HepG2 (cell line): ENCODE results near the gene C2CD3. TPM values are rescaled to one million over a fixed set of nuclear protein-coding genes. Genes with fewer than 3 reads are reported as not detected.

Source experiments
- ATAC-seq: fragments of 200-7000 bp; cut with Tn5 transposase; 3 replicates; pipeline ENCODE4 v1.9.1; 2020; ENCODE audit warnings: mild to moderate bottlenecking, moderate library complexity
- BruUV-seq: library from RNA; stranded (reverse); fragments of 400-500 nt; replicated peaks from 2 replicates; lab custom pipeline; 2021; lab: Mats Ljungman, UMichigan
- CTCF ChIA-PET: fragments of 300-600 bp; formaldehyde crosslinking; extraction: SDS; loops from one replicate; lab custom pipeline; 2021; ENCODE audit warnings: low total read pairs, inconsistent platforms, low intra/inter-chr PET ratio; lab: Yijun Ruan, JAX
- POLR2A ChIA-PET: fragments of 350-600 bp; sonication (Branson Sonifier 250); formaldehyde crosslinking; loops from one replicate; lab custom pipeline; 2020; ENCODE audit warnings: antibody characterized with exemption, inconsistent platforms; lab: Yijun Ruan, JAX
- DNase-seq: peaks from one replicate; pipeline ENCODE4 v3.0.0-alpha.2; 2015; ENCODE audit warnings: low spot score
- FAIRE-seq: peaks from 3 replicates; lab custom pipeline; 2011; peaks lifted over from hg19 to GRCh38; lab: Jason Lieb, UNC
- H2AFZ ChIP-seq: one replicate; pipeline ENCODE4 v1.6.1; 2011; ENCODE audit warnings: low read length, inconsistent platforms
- H3K27ac ChIP-seq: fragments of 300-600 bp; 3 replicates; pipeline ENCODE4 v1.8.0; 2011; ENCODE audit warnings: mixed run types, mild to moderate bottlenecking, mixed read lengths, low read length, inconsistent platforms; ENCODE audit not compliant: insufficient read depth; ENCODE audit errors: extremely low read length
- H3K27me3 ChIP-seq, 2 experiments: fragments of 200-600 bp in 1 of 2; 2 replicates in 1 of 2; 3 replicates in 1 of 2; pipeline versions ENCODE4 v1.6.0 to v1.8.0; 2011; ENCODE audit warnings: low read length in 2 of 2, mild to moderate bottlenecking in 2 of 2, moderate library complexity in 2 of 2, inconsistent platforms in 1 of 2; ENCODE audit not compliant: insufficient read depth in 2 of 2, control insufficient read depth in 1 of 2
- H3K36me3 ChIP-seq, 2 experiments: fragments of 200-600 bp in 1 of 2; replicated peaks in 1 of 2; 2 replicates in 1 of 2; 3 replicates in 1 of 2; pipeline versions ENCODE4 v1.5.1 to v1.8.0; 2011; ENCODE audit warnings: low read length in 2 of 2, inconsistent platforms in 1 of 2; ENCODE audit not compliant: insufficient read depth in 2 of 2, control insufficient read depth in 1 of 2
- H3K4me1 ChIP-seq: 2 replicates; pipeline ENCODE4 v1.5.1; 2012; ENCODE audit warnings: low read length, inconsistent platforms; ENCODE audit not compliant: insufficient read depth
- H3K4me2 ChIP-seq: 2 replicates; pipeline ENCODE4 v1.6.0; 2011; ENCODE audit warnings: low read depth, low read length, inconsistent platforms
- H3K4me3 ChIP-seq, 3 experiments: fragments of 200-600 bp in 1 of 3; sonication (generic), shearing (Covaris generic) in 1 of 3; replicated peaks in 1 of 3; 2 replicates each; pipeline ENCODE4 v1.5.1; 2011 to 2016; ENCODE audit warnings: low read length in 3 of 3, inconsistent platforms in 2 of 3, low read depth in 2 of 3, mild to moderate bottlenecking in 2 of 3, control low read depth in 1 of 3, mixed read lengths in 1 of 3; ENCODE audit not compliant: insufficient read depth in 1 of 3
- H3K79me2 ChIP-seq: one replicate; pipeline ENCODE4 v1.6.1; 2011; ENCODE audit warnings: low read length, inconsistent platforms; ENCODE audit not compliant: insufficient read depth
- H3K9ac ChIP-seq: 2 replicates; pipeline ENCODE4 v1.6.0; 2011; ENCODE audit warnings: mild to moderate bottlenecking, low read depth, low read length, inconsistent platforms; ENCODE audit not compliant: insufficient read depth
- H3K9me3 ChIP-seq: 2 replicates; pipeline ENCODE4 v1.5.1; 2012; ENCODE audit warnings: mild to moderate bottlenecking, low read length
- H4K20me1 ChIP-seq: 2 replicates; pipeline ENCODE4 v1.6.0; 2011; ENCODE audit warnings: inconsistent platforms, mild to moderate bottlenecking, low read length, moderate library complexity; ENCODE audit not compliant: insufficient read depth
- FOXC1 ChIP-seq: sonication (generic); formaldehyde crosslinking; IDR thresholded peaks from 2 replicates; pipeline ENCODE4 v1.8.0; 2022; ENCODE audit warnings: mild to moderate bottlenecking, missing genetic modification reagents, borderline replicate concordance
- HOXA3 ChIP-seq: sonication (generic); formaldehyde crosslinking; IDR thresholded peaks from 2 replicates; pipeline ENCODE4 v1.5.0; 2020; ENCODE audit warnings: missing genetic modification reagents
- MNT ChIP-seq: fragments of 450-650 bp; IDR thresholded peaks from 2 replicates; pipeline ENCODE4 v1.6.1; 2016
- NBN ChIP-seq: fragments of 450-650 bp; conservative IDR thresholded peaks from 2 replicates; pipeline ENCODE4 v1.6.1; 2017
- NFATC3 ChIP-seq: sonication (generic); formaldehyde crosslinking; IDR thresholded peaks from 2 replicates; pipeline ENCODE4 v1.5.1; 2020; ENCODE audit warnings: mild to moderate bottlenecking, missing genetic modification reagents
- POGZ ChIP-seq: sonication (generic); formaldehyde crosslinking; IDR thresholded peaks from 2 replicates; pipeline ENCODE4 v1.4.0; 2020; ENCODE audit warnings: mild to moderate bottlenecking, missing genetic modification reagents
- PRDM4 ChIP-seq: sonication (generic); formaldehyde crosslinking; IDR thresholded peaks from 2 replicates; pipeline ENCODE4 v1.9.0; 2021; ENCODE audit warnings: missing genetic modification reagents, borderline replicate concordance
- RELA ChIP-seq: sonication (generic); formaldehyde crosslinking; IDR thresholded peaks from 2 replicates; pipeline ENCODE4 v1.4.0; 2020; ENCODE audit warnings: missing genetic modification reagents
- ZNF136 ChIP-seq: sonication (generic); formaldehyde crosslinking; IDR thresholded peaks from 2 replicates; pipeline ENCODE4 v1.8.1; 2022; ENCODE audit warnings: low read depth, mild to moderate bottlenecking, moderate library complexity, missing genetic modification reagents
- ZNF251 ChIP-seq: sonication (generic); formaldehyde crosslinking; IDR thresholded peaks from 2 replicates; pipeline ENCODE4 v1.9.0; 2021; ENCODE audit warnings: mild to moderate bottlenecking, missing genetic modification reagents
- ZNF576 ChIP-seq: sonication (generic); formaldehyde crosslinking; IDR thresholded peaks from 2 replicates; pipeline ENCODE4 v1.4.0; 2020; ENCODE audit warnings: mild to moderate bottlenecking, missing genetic modification reagents
- WGBS: methylation state at CpG from one replicate; pipeline ENCODE4 v1.1.6; 2017; ENCODE audit warnings: low lambda C conversion rate; 5-methylcytosine and 5-hydroxymethylcytosine counted together
- in situ Hi-C: cut with HindIII; loops from 2 replicates; pipeline ENCODE4 v1.10.0; 2017; ENCODE audit warnings: low pct_unique_long_range_greater_than_20kb; ENCODE audit not compliant: extremely low pct_ligation_motif_present
- intact Hi-C: fragments of 100-400 bp; cut with micrococcal nuclease; formaldehyde crosslinking; loops from one replicate; pipeline ENCODE4 v1.10.0; 2022; ENCODE audit not compliant: unreplicated experiment
- polyA plus RNA-seq, 8 experiments: library from polyadenylated mRNA; depleted of rRNA in 3 of 8; stranded (reverse) in 7 of 8; unstranded in 1 of 8; fragments of >200 nt; fragmentation: Illumina TruSeq in 4 of 8; extraction: Trizol in 4 of 8; gene quantifications; 2 replicates each; pipeline versions ENCODE4 v1.2.1 to v1.2.3, GENCODE V29; 2011 to 2016; ENCODE audit warnings: low read depth in 4 of 8, missing spikeins in 1 of 8, mixed read lengths in 1 of 8; ENCODE audit not compliant: insufficient read depth in 1 of 8
- total RNA-seq, 5 experiments: library from RNA; depleted of rRNA; stranded (reverse); fragments of >200 nt; fragmentation: Illumina TruSeq; extraction: Trizol; gene quantifications; 2 replicates each; pipeline ENCODE4 v1.2.3, GENCODE V29; 2016; ENCODE audit warnings: low read depth in 1 of 5

Gene C2CD3
- total and polyA plus RNA-seq, 2 of the 13 experiments (the other 11 are each of a cell fraction or from before 2014, with no cell fraction given): 5.5 to 6.4 TPM

- CTCF ChIA-PET: no interaction called here
- intact Hi-C loops: no loop called here
- H2AFZ ChIP-seq: no peak overlapping the region
- POLR2A ChIA-PET: interaction anchor here (1.2 to 2.0 kb wide), 4 partner anchors 12 to 153 kb away, joined by 3 to 32 read pairs (median 4); partner anchors contain the start of genes C2CD3, PPME1 and UCP2
- H3K4me3 ChIP-seq: no peak overlapping the region
- DNase-seq (no peak), FAIRE-seq (no peak), ATAC-seq (no peak)
- no peaks in the 10 kb centered on the region for H3K27me3 ChIP-seq
- H4K20me1 ChIP-seq: no peaks in the 10 kb centered on the region
- peak overlapping the region; percentile 85 for H3K4me2 ChIP-seq
- TF ChIP-seq RELA: no peak
- TF ChIP-seq MNT: no peak
- TF ChIP-seq POGZ (CRISPR knock-in tag): no peak
- TF ChIP-seq ZNF136 (CRISPR knock-in tag): no peak
- no peak for TF ChIP-seq ZNF251 (CRISPR knock-in tag)
- no peak for TF ChIP-seq NFATC3 (CRISPR knock-in tag)
- no peak for TF ChIP-seq NBN
- no peak for TF ChIP-seq FOXC1 (CRISPR knock-in tag)
- TF ChIP-seq PRDM4 (CRISPR knock-in tag): no peak
- no peak for TF ChIP-seq HOXA3
- no peak for TF ChIP-seq ZNF576 (CRISPR knock-in tag)
- H3K36me3 ChIP-seq: no peaks in the 10 kb centered on the region; a peak in 1 of 5 replicates
- 90% methylated on average over 2 of the region's 3 CpGs for WGBS
- peaks cover 37% of the 10 kb centered on the region for H3K4me1 ChIP-seq
- in situ Hi-C loops: no loop called here
- no peaks in the 10 kb centered on the region for H3K9me3 ChIP-seq
- BruUV-seq: TSS peak; percentile 36
- H3K79me2 ChIP-seq: no peaks in the 10 kb centered on the region
- peak overlapping the region; percentile 92 for H3K27ac ChIP-seq
- peak overlapping the region; percentile 72; the same call in 1 of the 2 replicates for H3K9ac ChIP-seq
These were observed 153.2 kb downstream of the C2CD3 start for GRCh38 chr11:74017631-74018030.
